CD4-positive, CD25-positive, alpha-beta regulatory T cell (primary cell): ENCODE data around the gene CHD9. TPM values are rescaled to one million over a fixed set of nuclear protein-coding genes. Genes with fewer than 3 reads are reported as not detected.

Experiments used
- ATAC-seq, 2 donors: fragments of 150-1000 bp; cut with Tn5 transposase; one replicate each; pipeline ENCODE4 v1.10.0; 2021; ENCODE audit warnings: low read depth in 2 of 2, moderate number of reproducible peaks in 2 of 2, moderate library complexity in 1 of 2
- DNase-seq, 3 donors: peaks; one replicate each; pipeline versions ENCODE4 v3.0.0 to v3.0.0-alpha.2; 2012 to 2022; ENCODE audit warnings: mixed read lengths in 1 of 3
- H3K27ac ChIP-seq: one replicate; pipeline ENCODE4 v1.7.0; 2013; ENCODE audit warnings: mild to moderate bottlenecking, low read length; ENCODE audit not compliant: insufficient read depth, poor library complexity, severe bottlenecking
- H3K27me3 ChIP-seq: one replicate; pipeline ENCODE4 v1.7.0; 2013; ENCODE audit warnings: low read length; ENCODE audit not compliant: control insufficient read depth, insufficient read depth
- H3K36me3 ChIP-seq: one replicate; pipeline ENCODE4 v1.7.0; 2013; ENCODE audit warnings: mild to moderate bottlenecking, low read length, moderate library complexity; ENCODE audit not compliant: control insufficient read depth, insufficient read depth
- H3K4me1 ChIP-seq: 2 replicates; pipeline ENCODE4 v1.7.0; 2013; ENCODE audit warnings: mild to moderate bottlenecking, low read length; ENCODE audit not compliant: insufficient read depth, control insufficient read depth, poor library complexity, severe bottlenecking
- H3K4me3 ChIP-seq: one replicate; pipeline ENCODE4 v1.7.0; 2013; ENCODE audit warnings: low read depth, mild to moderate bottlenecking, low read length, moderate library complexity
- H3K9me3 ChIP-seq, 2 experiments: 1 replicate in 1 of 2; 2 replicates in 1 of 2; pipeline ENCODE4 v1.7.0; 2013; ENCODE audit warnings: low read length in 2 of 2, mild to moderate bottlenecking in 1 of 2, moderate library complexity in 1 of 2; ENCODE audit not compliant: control insufficient read depth in 2 of 2
- H3K27ac Mint-ChIP-seq, 3 donors: one replicate each; pipeline ENCODE4 v1.8.0; 2020 to 2022; ENCODE audit warnings: mild to moderate bottlenecking in 3 of 3, mixed read lengths in 3 of 3, moderate library complexity in 2 of 3
- H3K27me3 Mint-ChIP-seq: one replicate; pipeline ENCODE4 v1.8.0; 2022; ENCODE audit warnings: mild to moderate bottlenecking, mixed read lengths
- H3K36me3 Mint-ChIP-seq: one replicate; pipeline ENCODE4 v1.8.0; 2020; ENCODE audit warnings: mixed read lengths
- H3K4me1 Mint-ChIP-seq, 4 donors: one replicate each; pipeline ENCODE4 v1.8.0; 2020 to 2022; ENCODE audit warnings: mixed read lengths in 4 of 4, mild to moderate bottlenecking in 1 of 4
- H3K4me3 Mint-ChIP-seq, 4 donors: one replicate each; pipeline ENCODE4 v1.8.0; 2020 to 2022; ENCODE audit warnings: mild to moderate bottlenecking in 4 of 4, mixed read lengths in 4 of 4, moderate library complexity in 3 of 4
- H3K9me3 Mint-ChIP-seq, 7 donors: one replicate each; pipeline ENCODE4 v1.8.0; 2020 to 2022; ENCODE audit warnings: mixed read lengths in 7 of 7, mild to moderate bottlenecking in 3 of 7, moderate library complexity in 2 of 7
- polyA plus RNA-seq, 4 donors: library from polyadenylated mRNA; unstranded; fragments of 300-500 nt; fragmentation: Illumina TruSeq; gene quantifications; one replicate each; pipeline ENCODE4 v1.2.3, GENCODE V29; 2021
- total RNA-seq: library from RNA; stranded (reverse); gene quantifications from one replicate; pipeline ENCODE4 v1.2.3, GENCODE V29; 2022

The CHD9 gene
- total and polyA plus RNA-seq, 5 donors from 2014 or later, result 17.6 to 32.7 (median 23.2) TPM

DNA sequence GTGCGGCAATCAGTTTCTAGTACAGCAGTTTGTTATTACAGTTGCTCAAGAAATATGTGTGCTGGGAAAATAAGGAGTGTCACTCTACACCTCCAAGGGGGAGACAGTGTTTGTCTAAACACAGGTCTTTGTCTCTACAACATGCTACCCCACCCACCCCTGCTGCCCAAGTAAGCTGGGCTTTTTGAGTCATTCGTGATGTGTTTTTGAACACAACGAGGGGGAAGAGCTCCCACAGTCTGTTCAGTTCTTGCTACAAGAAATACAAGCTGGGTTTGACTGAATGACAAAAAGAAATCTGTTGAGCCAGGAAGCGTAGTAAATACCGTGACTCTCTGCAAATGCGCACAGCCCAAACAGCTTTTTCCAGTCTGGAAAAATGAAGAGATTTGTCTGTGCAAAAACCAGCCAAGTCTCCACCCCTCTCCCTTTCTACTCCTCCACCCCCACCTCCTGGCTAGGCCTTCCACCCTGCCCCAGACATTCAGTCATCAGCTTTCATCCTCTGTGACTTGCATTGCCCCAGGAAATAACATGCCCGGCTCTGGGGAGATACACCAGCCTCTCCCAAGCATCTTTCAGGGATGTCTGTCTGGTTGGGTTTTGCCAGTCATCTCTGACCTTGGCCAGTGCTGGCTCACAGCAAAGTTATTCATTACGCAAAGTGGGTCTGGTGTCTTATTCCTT lies 25.7 kb downstream of the CHD9 start:
- Mint-ChIP-seq H3K9me3 (peaks cover 0 to 2% (median 0%) of the 10 kb centered on the region in 7 donors), H3K27ac (no peak overlapping the region), H3K4me3 (no peak overlapping the region), H3K27me3 (no peaks in the 10 kb centered on the region), H3K36me3 (peaks cover 3% of the 10 kb centered on the region), H3K4me1 (no peaks in the 10 kb centered on the region)
- Histone ChIP-seq H3K4me1 (no peaks in the 10 kb centered on the region), H3K27me3 (no peaks in the 10 kb centered on the region), H3K9me3 (no peaks in the 10 kb centered on the region), H3K27ac (no peak overlapping the region), H3K4me3 (no peak overlapping the region), H3K36me3 (no peaks in the 10 kb centered on the region)
- no peak for ATAC-seq
- no peak for DNase-seq

DNA sequence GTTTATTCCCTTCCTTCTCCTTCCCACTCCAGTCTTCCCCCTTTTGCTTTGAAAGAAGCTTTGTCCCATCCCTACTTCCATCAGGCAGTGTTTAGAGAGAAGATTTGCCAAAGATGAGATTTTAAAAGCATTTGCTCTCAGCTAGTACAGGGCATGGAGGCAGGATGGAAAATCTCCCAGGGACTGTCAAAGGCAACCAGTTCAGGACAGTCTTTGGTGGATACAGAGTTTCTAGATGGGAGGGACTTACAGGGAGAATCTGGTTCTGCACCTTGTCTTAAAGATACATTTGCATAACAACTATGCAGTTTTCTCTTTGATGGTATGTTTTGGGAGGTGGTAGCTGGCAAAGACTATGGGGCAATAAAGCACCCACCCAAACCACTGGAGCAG lies 26.2 kb downstream of the CHD9 start:
- no peak overlapping the region for H3K27ac Mint-ChIP-seq
- no peak for DNase-seq
- H3K36me3 ChIP-seq, result no peaks in the 10 kb centered on the region

GRCh38 chr16:53081686-53082407 lies 27.1 kb downstream of the CHD9 start:
- no peaks in the 10 kb centered on the region for H3K27me3 Mint-ChIP-seq
- Histone ChIP-seq H3K4me1 (no peaks in the 10 kb centered on the region), H3K27ac (no peak overlapping the region), H3K27me3 (no peaks in the 10 kb centered on the region), H3K4me3 (no peak overlapping the region), H3K9me3 (no peaks in the 10 kb centered on the region), H3K36me3 (no peaks in the 10 kb centered on the region)
- H3K9me3 Mint-ChIP-seq, result peaks cover 0 to 2% (median 0%) of the 10 kb centered on the region in 7 donors
- no peak overlapping the region for H3K4me3 Mint-ChIP-seq
- H3K27ac Mint-ChIP-seq, result no peak overlapping the region
- H3K4me1 Mint-ChIP-seq, result no peaks in the 10 kb centered on the region
- H3K36me3 Mint-ChIP-seq, result peaks cover 3% of the 10 kb centered on the region
- ATAC-seq (no peak), DNase-seq (no peak)

More for the DNA sequence above, 26.2 kb downstream of the CHD9 start:
- H3K36me3 Mint-ChIP-seq, result peaks cover 3% of the 10 kb centered on the region
- Histone ChIP-seq H3K27me3 (no peaks in the 10 kb centered on the region), H3K4me1 (no peaks in the 10 kb centered on the region), H3K27ac (no peak overlapping the region), H3K4me3 (no peak overlapping the region), H3K9me3 (no peaks in the 10 kb centered on the region)
- peaks cover 0 to 2% (median 0%) of the 10 kb centered on the region in 7 donors for H3K9me3 Mint-ChIP-seq
- H3K4me1 Mint-ChIP-seq, result no peaks in the 10 kb centered on the region
- no peak overlapping the region for H3K4me3 Mint-ChIP-seq
- H3K27me3 Mint-ChIP-seq, result no peaks in the 10 kb centered on the region
- ATAC-seq, result no peak

DNA sequence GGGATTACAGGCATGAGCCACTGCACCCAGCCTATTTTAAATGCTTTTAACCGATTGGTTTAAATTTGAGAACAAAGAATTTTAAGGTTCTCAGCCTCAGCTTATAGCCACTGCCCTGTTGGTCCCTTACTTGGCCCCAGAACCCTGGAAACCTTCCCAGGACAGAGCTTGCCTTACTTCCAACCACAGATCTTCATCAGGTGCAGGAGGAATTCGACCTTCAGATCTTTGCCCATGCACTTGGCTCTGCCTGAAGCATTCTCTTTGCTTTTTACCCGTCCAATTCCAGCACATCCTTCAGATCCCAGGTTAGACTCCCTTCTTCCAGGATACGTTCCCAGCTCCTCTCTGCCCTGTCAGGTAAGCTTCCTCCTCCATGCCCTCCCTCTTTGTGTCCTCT lies 27.7 kb downstream of the CHD9 start:
- Histone ChIP-seq H3K4me1 (no peaks in the 10 kb centered on the region), H3K9me3 (no peaks in the 10 kb centered on the region), H3K27me3 (no peaks in the 10 kb centered on the region), H3K36me3 (no peaks in the 10 kb centered on the region), H3K27ac (no peak overlapping the region), H3K4me3 (no peak overlapping the region)
- ATAC-seq, result no peak
- no peaks in the 10 kb centered on the region for H3K27me3 Mint-ChIP-seq
- H3K27ac Mint-ChIP-seq, result no peak overlapping the region
- peaks cover 3% of the 10 kb centered on the region for H3K36me3 Mint-ChIP-seq
- DNase-seq, result no peak
- no peaks in the 10 kb centered on the region for H3K4me1 Mint-ChIP-seq
- H3K4me3 Mint-ChIP-seq, result no peak overlapping the region
- H3K9me3 Mint-ChIP-seq, result peaks cover 0 to 2% (median 0%) of the 10 kb centered on the region in 7 donors

- Histone ChIP-seq H3K27ac (no peak overlapping the region), H3K4me1 (no peaks in the 10 kb centered on the region), H3K36me3 (no peaks in the 10 kb centered on the region), H3K9me3 (no peaks in the 10 kb centered on the region), H3K4me3 (no peak overlapping the region), H3K27me3 (no peaks in the 10 kb centered on the region)
- Mint-ChIP-seq H3K4me3 (no peak overlapping the region), H3K4me1 (no peaks in the 10 kb centered on the region), H3K27me3 (no peaks in the 10 kb centered on the region), H3K9me3 (peaks cover 0 to 2% (median 0%) of the 10 kb centered on the region in 7 donors), H3K36me3 (peaks cover 2% of the 10 kb centered on the region), H3K27ac (no peak overlapping the region)
- ATAC-seq, result no peak
- DNase-seq, result no peak
Observed at GRCh38 chr16:53083119-53083518, 28.3 kb downstream of the CHD9 start.

GRCh38 chr16:53084141-53084541 lies 29.4 kb downstream of the CHD9 start:
- Mint-ChIP-seq H3K9me3 (peaks cover 0 to 2% (median 0%) of the 10 kb centered on the region in 7 donors), H3K4me1 (no peaks in the 10 kb centered on the region), H3K27ac (peak overlapping the region in 2 of 3 donors; percentile 37 to 69), H3K36me3 (no peaks in the 10 kb centered on the region), H3K27me3 (no peaks in the 10 kb centered on the region), H3K4me3 (no peak overlapping the region)
- Histone ChIP-seq H3K27ac (no peak overlapping the region), H3K4me3 (no peak overlapping the region), H3K4me1 (no peaks in the 10 kb centered on the region), H3K9me3 (no peaks in the 10 kb centered on the region), H3K27me3 (no peaks in the 10 kb centered on the region), H3K36me3 (no peaks in the 10 kb centered on the region)
- ATAC-seq (no peak), DNase-seq (no peak)

DNA sequence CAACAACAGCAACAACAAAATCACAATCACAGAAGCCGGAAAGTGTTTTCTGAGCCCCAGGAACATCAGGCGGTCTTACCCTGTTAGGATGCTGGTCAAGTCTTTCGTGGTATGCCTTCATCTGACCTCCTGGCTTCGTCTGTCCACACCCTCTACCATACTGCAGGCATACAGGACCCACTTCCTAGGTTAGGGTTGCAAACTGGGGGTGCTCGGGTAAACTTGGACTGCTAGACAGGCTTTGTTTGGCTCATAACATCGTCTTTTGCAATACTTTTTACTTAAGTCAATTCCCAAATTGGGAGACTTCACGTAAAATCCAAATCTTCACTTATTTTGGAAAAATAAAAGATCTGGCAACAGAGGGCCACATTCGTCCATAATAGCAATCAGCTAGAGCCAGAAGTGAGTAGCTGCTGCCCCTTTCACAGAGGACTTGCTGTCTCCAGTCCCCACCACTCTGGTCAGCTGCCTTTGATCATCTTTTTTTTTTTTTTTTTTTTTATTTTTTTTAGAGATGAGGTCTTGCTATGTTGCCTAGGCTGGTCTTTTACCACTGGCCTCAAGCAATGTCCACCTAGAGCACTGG lies 30.0 kb downstream of the CHD9 start:
- Histone ChIP-seq H3K4me1 (no peaks in the 10 kb centered on the region), H3K4me3 (no peak overlapping the region), H3K9me3 (no peaks in the 10 kb centered on the region), H3K27me3 (no peaks in the 10 kb centered on the region), H3K36me3 (no peaks in the 10 kb centered on the region), H3K27ac (no peak overlapping the region)
- Mint-ChIP-seq H3K27me3 (no peaks in the 10 kb centered on the region), H3K27ac (no peak overlapping the region), H3K4me1 (no peaks in the 10 kb centered on the region), H3K36me3 (no peaks in the 10 kb centered on the region), H3K4me3 (no peak overlapping the region), H3K9me3 (peaks cover 0 to 2% (median 0%) of the 10 kb centered on the region in 7 donors)
- ATAC-seq (no peak), DNase-seq (no peak)
